AG04449 (cell line): ENCODE measurements around the gene COA8.
A peak's percentile ranks its signal among the peaks of the same experiment; 100 is the strongest.

Source experiments
- CTCF ChIA-PET: fragments of 350-600 bp; formaldehyde crosslinking; extraction: SDS; loops from one replicate; lab custom pipeline; 2021; ENCODE audit warnings: antibody characterized with exemption; lab: Yijun Ruan, JAX
- POLR2A ChIA-PET: fragments of 400-600, 350-600 bp; formaldehyde crosslinking; extraction: SDS; loops from one replicate; lab custom pipeline; 2020; ENCODE audit warnings: antibody characterized with exemption, inconsistent platforms; lab: Yijun Ruan, JAX
- DNase-seq: peaks from one replicate; pipeline ENCODE4 v3.0.0-alpha.2; 2010; ENCODE audit warnings: low read depth, low spot score
- H3K4me3 ChIP-seq: 2 replicates; pipeline ENCODE4 v1.5.1; 2011; ENCODE audit warnings: low read depth, mild to moderate bottlenecking, control low read depth, low read length
- TF ChIP-seq, protein P1 (sequence below): IDR thresholded peaks from one replicate; pipeline ENCODE4 v1.5.1; 2011; ENCODE audit warnings: mild to moderate bottlenecking, moderate library complexity, low read length, control low read depth, inconsistent platforms; ENCODE audit not compliant: insufficient read depth; ENCODE audit errors: missing control alignments

The COA8 gene

DNA sequence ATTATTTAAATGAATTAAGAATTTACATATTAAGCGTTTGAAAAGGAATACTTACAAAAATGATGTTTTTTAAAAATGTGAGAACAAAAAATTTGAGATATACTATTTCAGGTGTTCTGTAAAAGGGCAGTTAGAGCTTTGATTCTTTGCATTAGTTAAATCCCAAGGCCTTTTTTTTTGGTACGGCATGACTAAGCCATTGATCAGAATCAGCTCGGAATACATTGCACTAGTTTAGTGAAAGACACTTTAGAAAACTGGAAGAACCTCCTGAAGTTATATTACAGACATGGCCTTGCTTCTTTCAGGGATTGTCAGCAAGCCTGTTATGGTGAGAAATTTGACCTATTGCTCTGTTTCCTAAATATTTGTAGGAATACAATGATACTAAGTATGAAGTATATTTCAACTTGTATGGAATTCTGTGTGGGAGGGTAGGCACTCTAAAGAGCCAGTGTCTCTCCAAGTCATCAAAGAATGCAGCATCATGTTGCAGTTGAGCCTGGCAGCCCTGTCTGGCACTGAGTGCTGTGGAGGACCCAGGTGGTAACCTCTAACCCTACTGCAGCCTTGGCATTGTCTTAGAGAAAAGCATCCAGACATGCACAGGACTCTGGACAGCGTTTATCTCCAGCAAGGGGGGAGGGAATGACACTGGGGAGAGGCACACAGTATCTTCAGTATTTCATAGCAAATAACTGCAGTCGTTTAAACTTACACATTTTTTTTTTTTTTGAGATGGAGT, 67.8 kb downstream of the COA8 start:
- DNase-seq = no peak
- TF ChIP-seq, protein P1, sequence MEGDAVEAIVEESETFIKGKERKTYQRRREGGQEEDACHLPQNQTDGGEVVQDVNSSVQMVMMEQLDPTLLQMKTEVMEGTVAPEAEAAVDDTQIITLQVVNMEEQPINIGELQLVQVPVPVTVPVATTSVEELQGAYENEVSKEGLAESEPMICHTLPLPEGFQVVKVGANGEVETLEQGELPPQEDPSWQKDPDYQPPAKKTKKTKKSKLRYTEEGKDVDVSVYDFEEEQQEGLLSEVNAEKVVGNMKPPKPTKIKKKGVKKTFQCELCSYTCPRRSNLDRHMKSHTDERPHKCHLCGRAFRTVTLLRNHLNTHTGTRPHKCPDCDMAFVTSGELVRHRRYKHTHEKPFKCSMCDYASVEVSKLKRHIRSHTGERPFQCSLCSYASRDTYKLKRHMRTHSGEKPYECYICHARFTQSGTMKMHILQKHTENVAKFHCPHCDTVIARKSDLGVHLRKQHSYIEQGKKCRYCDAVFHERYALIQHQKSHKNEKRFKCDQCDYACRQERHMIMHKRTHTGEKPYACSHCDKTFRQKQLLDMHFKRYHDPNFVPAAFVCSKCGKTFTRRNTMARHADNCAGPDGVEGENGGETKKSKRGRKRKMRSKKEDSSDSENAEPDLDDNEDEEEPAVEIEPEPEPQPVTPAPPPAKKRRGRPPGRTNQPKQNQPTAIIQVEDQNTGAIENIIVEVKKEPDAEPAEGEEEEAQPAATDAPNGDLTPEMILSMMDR = no peak
- ChIA-PET POLR2A (interaction anchor here (0.6 to 1.2 kb wide), 2 partner anchors 19 to 34 kb away, joined by 3 to 5 read pairs; no protein-coding TSS in a partner anchor), CTCF (no interaction called here)
- H3K4me3 ChIP-seq = peak overlapping the region; percentile 73

DNA sequence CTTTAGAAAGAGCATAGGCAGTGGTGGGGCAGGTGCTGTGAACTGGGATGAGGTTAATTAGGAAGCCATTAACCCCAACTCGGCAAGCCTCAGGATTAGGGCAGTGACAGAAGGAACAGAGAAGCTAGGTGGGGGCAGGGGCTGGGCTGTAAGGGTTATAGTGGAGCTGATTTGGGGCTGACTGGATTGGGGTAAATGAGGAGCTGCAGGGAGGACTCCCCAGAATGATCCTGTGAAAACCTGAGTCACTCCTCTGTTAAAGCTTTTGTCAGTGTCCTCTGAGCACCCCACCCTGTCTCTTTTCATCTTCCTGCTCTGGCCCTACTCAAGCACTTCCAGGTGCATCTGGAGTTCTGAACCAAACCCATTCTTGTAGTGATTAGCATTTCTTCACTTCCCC, 70.6 kb downstream of the COA8 start:
- no peak overlapping the region for H3K4me3 ChIP-seq
- no peak for DNase-seq
- ChIA-PET CTCF (interaction anchor here (2.6 kb wide), 1 partner anchor 17 kb away, joined by 6 read pairs; no protein-coding TSS in a partner anchor), POLR2A (no interaction called here)
- TF ChIP-seq, protein P1 = no peak

DNA sequence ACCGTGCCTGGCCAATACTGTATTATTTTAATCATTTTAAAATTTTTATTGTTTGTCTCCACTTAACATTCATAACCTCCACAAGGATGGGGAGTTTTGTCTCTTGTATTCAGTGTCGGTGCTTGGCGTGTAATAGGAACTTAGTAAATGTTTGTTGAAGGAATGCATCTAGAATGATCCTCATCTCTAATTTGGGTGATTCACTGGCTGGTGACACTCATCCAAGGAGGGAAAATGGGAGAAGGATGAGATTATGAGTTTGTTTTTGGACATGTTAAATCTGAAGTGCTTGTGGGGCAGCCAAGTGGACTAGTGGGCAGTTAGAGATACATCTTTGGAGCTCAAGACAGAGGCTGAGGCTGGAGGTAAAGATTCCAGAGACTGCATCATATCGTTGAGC, 71.4 kb downstream of the COA8 start:
- TF ChIP-seq, protein P1 = no peak
- ChIA-PET POLR2A (interaction anchor here (0.6 kb wide), 1 partner anchor 65 kb away, joined by 3 read pairs; no protein-coding TSS in a partner anchor), CTCF (interaction anchor here (1.0 to 2.6 kb wide), 2 partner anchors 16 to 34 kb away, joined by 3 to 6 read pairs; no protein-coding TSS in a partner anchor)
- H3K4me3 ChIP-seq = no peak overlapping the region
- no peak for DNase-seq

DNA sequence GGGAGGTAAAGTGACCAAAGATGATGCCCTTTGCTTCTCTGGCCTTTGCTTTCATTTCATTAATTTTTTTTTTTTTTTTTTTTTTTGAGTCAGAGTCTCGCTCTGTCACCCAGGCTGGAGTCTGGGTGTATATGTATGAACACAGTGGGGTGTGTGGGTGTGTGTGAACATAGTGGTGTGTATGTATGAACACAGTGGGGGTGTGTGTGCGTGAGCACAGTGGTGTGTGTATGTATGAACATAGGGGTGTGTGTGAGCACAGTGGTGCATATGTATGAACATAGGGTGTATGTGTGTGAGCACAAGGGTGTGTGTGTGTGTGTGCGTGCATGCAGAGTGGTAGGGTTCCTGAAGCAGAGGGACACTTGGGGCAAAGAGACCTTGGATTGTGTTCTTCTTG, 75.8 kb downstream of the COA8 start:
- DNase-seq = no peak
- ChIA-PET CTCF (interaction anchor here (1.8 kb wide), 1 partner anchor 15 kb away, joined by 5 read pairs; no protein-coding TSS in a partner anchor), POLR2A (no interaction called here)
- no peak overlapping the region for H3K4me3 ChIP-seq
- TF ChIP-seq, protein P1 = no peak
